Upper lobe of left lung (tissue), 4 donors: ENCODE measurements around the gene COG1.

Experiments
- CTCF ChIP-seq, 6 experiments: fragments of 450-650 bp in 4 of 6; fragments of 200-600 bp in 2 of 6; sonication (generic) in 2 of 6; IDR thresholded peaks; one replicate each; pipeline ENCODE4 v1.5.1; 2016 to 2019; ENCODE audit warnings: antibody characterized with exemption in 6 of 6
- POLR2A ChIP-seq, 4 donors: fragments of 450-650 bp; IDR thresholded peaks; one replicate each; pipeline ENCODE4 v1.5.1; 2016 to 2017; ENCODE audit warnings: antibody characterized with exemption in 4 of 4, mild to moderate bottlenecking in 2 of 4

DNA sequence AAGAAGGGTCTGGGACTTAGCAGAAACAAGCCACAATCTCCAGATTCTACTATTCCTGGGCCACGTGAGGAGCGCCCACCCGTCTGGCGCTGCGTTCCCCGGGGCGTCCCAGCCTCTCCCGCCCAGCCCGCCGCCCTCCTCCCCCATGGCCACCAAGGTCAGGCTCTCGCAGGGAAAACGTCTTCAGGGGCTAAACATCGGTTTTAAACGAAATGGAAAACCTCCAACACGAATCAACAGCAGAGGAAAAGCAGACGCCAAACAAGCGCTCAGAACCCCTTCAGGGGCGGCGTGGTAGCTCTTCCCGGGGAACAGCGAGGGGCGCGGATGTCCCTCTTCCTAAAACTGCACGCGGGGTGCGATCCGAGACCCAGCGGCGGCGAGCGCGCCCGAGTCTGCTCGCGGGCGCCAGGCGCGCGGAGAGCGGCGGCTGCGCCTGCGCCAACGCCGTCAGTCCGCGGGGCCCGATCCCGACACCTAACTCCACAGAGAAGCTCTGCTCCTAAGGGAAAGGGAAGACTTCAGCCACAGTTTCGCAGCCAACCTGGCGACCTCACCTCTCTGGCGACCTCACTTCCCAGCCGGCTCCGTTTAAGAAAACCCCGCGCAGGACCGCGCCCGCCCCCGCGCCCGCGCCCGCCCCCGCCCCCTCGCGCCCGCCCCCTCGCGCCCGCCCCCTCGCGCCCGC, 505 bp upstream of the COG1 start:
- TF ChIP-seq CTCF (IDR thresholded peaks at IDR 0.05) (no peak), POLR2A (IDR thresholded peaks at IDR 0.05) (peak in 1 of 4 donors; percentile 40)
